NOMO-1 treated with dmso at 0.1 percent for 144 hours (cell line): ENCODE results near the gene TMEM35B.
"Not testable (repeated sequence)": the region's sequence is repeated elsewhere in the genome, so short reads cannot be mapped to it uniquely, and the experiment has no call there.

ENCODE experiments used
- DNase-seq: peaks from one replicate; lab custom pipeline; 2025; ENCODE audit not compliant: unreplicated experiment; lab: John Stamatoyannopoulos, UW

Gene TMEM35B

DNA sequence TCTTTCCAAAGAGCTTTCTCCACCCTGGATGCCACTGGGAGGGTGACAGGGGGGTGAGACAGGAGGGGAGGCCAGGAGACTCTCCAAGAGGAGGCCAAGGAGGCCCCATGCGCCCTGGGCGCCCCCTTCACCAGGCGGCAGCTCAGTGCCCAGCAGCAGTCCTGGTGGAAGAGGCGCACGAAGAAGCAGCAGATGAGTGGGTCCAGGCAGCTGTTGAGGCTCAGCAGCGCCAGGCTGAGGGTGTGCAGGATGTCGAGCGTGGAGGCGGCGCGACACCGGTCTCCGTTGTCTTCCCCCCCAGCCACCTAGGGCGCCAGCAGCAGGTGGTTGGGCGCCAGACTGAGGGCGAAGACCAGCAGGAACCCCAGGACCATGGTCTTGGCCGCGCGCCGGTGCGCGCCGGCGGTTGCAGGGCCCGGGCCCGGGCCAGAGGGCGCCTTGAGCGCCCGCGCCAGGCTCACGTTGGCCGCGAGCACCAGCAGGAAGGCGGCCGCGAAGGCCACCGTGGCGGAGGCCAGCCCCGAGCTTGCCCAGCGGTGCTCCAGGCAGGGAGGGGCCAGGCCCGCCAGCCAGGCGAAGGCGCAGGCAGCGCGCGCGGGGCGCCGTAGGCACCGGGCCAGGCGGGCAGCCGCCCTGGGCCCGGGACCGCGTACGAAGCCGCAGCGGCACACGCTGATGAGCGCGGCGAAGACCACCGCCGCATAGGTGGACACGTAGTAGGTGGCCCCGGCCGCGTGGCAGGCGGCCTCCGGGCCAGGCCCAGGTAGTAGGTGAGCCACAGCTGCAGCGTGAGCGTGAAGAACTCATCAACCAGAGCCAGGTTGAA is 8.6 kb downstream of the TMEM35B start:
- DNase-seq: no peak

DNA sequence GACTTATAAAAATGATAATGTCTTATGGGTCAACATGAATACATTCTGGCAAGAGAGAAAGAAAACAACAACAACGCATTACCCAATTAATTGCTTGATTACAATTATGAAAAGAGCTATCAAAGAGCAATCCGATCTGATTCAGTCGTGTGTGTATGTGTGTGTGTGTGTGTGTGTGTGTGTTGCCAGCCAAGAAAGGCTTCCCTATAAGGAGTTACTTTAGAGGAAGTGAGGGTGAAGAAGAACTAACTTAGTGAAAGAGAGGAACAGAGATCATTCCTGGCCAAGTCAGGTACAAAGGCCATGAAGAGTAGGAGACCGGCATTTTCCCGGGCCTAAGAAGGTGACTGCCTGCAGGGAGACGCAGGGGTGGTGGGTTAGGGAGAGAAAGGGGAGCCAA is 9.4 kb downstream of the TMEM35B start:
- DNase-seq: no peak

DNA sequence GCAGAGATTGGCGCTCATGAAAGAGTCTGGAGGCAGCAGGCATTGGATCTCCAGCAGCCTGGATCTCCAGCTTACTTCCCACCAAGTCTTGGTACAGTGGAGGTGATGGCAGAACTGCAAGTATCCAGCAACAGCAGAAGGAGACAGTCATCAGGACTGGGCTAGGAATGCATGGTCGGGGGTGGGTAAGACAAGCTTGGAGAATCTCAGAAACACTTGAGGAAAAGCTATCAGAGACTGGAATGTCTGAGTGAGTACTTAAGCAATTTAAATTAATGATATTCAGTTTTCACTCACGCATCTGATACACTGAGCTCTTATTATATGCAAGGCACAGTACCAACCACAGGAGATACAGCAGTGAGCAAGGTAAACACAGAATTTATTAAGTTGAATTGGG is 9.8 kb downstream of the TMEM35B start:
- no peak for DNase-seq

DNA sequence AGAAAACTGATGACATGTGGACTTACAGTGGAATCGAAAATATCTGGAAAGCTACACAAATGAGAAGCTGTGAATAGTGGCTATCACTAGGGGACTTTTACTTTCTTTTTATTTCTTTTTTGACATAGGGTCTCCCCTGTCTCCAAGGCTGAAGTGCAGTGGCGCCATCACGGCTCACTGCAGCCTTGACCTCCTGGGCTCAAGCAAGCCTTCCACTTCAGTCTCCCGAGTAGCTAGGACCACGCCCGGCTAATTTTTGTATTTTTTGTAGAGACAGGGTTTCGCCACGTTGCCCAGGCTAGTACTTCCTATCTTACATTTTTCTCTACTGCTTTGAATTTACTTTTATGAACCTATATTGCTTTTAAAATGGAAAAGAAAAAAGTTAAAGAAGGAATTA is 10.5 kb downstream of the TMEM35B start:
- no peak for DNase-seq

DNA sequence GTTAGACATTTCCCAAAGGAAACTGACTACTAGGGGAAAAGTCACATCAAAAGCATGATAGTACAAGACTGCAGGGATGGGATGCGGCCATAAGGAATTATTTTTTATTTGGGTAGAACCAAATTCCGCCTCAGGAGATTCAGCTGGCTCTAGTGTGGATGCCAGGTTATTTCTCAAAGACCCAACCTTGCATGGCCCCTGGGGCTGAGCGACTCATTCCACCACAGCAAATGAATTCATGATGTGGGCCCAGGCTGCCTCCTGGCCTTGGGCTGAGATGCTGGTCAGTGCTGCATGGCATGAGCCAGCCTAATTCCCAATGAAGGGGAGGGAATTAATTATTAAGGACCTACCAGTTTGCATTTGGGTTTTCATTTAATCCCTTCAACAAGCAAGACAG is 11.8 kb downstream of the TMEM35B start:
- no peak for DNase-seq

DNA sequence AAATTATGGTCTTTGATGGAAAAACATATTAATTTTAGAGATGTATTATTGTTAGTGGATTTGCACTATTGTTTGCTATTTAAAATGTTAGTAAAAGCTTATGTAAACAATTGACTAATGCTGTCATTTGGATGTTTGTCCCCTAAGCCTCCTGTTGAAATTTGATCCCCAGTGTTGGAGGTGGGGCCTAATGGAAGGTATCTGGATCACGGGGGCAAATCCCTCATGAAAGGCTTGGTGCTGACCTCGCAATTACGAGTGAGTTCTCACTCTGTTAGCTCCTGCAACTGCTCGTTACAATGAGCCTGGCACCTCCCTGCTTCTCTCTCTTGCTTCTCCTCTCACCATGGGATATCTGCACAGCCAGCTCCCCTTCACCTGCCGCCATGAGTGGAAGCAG is 14.3 kb downstream of the TMEM35B start:
- no peak for DNase-seq

DNA sequence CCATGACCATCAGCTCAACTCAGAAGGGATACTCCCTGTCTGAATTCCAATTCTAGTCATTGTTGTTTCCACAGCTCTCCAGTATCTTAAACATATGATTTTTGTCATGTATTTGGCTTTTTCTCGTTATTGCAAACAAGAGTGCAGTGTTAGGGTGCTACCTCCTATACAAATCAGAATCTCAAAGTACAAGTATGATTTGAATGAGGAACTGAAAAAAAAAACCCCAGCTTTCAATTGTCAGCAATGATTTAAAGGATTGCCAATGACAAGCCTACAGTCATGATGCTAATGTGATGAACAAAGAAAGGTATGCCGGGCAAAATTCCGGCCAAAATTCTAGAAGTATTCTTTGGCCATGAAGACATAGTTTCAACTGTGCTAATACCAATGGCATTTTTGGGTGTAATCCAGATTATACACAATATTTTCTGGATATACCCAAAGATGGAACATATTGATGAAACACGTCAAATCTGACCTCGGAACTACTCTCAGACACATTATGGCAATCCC is 14.9 kb downstream of the TMEM35B start:
- DNase-seq: no peak

DNA sequence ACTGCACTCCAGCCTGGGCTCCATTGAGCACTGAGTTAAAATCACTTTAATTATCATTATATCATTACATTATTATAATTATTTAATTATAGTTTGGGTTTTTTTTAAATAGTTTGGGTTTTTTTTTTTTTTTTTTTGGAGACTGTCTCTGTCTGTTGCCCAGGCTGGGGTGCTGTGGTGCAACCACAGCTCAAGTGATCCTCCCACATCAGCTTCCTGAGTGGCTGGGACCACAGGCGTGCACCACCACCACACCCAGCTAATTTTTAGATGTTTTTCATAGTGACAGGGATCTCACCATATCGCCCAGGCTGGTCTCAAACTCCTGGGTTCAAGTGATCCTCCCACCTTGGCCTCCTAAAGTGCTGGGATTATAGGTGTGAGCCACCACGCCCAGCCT is 16.9 kb downstream of the TMEM35B start:
- DNase-seq: not testable (repeated sequence)

DNA sequence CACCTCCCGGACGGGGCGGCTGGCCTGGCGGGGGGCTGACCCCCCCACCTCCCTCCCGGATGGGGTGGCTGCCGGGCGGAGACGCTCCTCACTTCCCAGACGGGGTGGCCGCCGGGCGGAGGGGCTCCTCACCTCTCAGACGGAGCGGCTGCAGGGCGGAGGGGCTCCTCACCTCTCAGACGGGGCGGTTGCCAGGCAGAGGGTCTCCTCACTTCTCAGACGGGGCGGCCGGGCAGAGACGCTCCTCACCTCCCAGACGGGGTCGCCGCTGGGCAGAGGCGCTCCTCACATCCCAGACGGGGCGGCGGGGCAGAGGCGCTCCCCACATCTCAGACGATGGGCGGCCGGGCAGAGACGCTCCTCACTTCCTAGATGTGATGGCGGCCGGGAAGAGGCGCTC is 17.5 kb downstream of the TMEM35B start:
- DNase-seq: not testable (repeated sequence)

DNA sequence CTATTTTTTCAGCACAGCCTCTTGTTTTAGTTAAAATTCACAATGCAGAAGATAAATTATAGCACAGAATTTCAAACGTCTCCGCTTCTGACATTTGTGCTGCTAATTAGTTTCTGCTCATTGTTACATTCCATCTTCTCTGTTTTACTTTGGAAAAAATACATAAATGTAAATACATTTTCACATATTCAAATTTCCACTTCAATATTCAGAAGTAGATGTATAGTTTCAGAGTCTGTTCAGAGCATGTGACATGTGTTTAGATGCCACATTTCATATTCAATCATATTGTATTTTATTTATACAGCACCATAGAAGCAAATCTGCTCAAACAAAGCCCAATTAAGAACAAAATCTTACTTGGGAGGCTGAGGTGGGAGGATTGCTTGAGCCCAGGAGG is 19.6 kb downstream of the TMEM35B start:
- no peak for DNase-seq

DNA sequence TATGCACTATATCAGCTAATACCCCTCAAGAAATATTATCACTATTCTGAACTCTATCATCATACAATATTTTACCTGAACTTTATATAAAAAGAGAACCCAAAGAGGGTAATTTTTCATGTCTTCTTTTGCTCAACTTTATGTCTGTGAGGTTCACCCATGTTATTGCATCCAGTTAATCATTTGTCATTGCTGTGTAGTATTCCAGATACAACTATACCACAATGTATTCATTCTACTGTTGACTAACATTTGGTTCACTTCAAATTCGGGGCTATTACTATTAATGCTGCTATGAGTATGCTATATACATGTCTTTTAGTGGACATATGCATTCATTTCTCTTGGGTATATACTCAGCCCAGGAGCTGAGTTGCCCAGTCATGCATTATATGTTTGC is 34.7 kb downstream of the TMEM35B start:
- no peak for DNase-seq

DNA sequence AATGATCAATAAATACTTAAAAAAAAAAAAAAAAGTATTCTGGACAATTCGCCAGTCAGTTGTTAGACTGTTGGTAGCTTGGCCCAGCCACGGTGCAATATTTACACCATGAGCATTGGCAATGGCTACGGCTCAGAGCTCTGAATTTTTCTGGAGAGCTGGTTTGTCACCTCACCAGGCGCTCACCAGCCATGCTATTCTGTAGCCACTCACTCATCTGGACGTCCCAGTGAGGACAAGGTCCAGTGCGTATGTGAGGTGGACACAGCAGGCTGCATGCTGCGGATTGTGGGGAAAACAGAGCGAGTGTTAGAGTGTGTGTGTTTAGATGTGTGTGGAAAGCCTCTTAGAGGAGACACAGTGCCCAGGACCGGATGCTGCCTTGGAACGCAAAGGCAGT is 36.4 kb downstream of the TMEM35B start:
- not testable (repeated sequence) for DNase-seq

DNA sequence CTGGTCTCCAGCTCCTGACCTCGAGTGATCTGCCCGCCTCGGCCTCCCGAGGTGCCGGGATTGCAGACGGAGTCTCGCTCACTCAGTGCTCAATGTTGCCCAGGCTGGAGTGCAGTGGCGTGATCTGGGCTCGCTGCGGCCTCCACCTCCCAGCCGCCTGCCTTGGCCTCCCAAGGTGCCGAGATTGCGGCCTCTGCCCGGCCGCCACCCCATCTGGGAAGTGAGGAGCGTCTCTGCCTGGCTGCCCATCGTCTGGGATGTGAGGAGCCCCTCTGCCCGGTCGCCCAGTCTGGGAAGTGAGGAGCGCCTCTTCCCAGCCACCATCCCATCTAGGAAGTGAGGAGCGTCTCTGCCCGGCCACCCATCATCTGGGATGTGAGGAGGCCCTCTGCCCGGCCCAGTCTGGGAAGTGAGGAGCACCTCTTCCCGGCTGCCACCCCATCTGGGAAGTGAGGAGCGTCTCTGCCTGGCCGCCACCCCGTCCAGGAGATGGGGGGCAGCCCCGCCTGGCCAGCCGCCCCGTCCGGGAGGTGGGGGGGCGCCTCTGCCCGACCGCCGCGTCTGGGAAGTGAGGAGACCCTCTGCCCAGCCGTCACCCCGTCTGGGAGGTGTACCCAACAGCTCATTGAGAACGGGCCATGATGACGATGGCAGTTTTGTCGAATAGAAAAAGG is 37.4 kb downstream of the TMEM35B start:
- not testable (repeated sequence) for DNase-seq

DNA sequence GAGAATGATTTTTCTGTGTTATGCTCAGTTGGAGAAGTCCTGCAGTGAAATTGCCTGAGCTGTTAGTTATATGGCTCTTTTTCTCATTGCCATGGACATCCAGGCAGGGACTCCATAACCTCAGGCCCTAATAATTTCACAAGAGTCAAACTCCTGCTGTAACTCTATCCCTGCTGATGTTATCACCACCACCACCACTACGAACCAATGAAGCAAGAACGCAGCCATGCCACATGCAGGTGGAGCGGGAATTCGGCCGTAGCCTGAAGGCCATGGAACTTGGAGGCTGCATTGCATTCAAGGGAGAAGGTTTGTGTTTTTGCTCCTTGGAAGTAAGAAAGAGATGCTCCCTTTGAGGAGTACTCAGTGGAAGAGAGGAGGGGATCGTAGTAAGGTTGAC is 38.9 kb downstream of the TMEM35B start:
- DNase-seq: no peak

DNA sequence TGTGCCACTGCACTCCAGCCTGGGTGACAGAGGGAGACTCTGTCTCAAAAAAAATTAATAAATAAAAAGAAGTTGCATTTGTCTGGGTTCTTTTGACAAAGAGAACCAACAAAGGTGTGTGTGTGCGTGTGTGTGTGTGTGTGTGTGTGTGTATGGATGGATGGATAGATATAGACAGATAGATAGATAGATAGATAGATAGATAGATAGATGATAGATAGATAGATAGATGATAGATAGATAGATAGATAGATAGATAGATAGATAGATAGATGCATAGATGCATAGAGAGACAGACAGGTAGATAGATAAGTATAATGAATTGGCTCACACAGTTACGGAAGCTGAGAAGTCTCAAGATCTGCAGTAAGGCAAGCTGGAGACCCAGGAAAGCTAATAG is 43.3 kb downstream of the TMEM35B start:
- not testable (repeated sequence) for DNase-seq
